Naive thymus-derived CD4-positive, alpha-beta T cell (primary cell): ENCODE data around the gene CASKIN2. TPM values are rescaled to one million over a fixed set of nuclear protein-coding genes. Genes with fewer than 3 reads are reported as not detected.
A peak's percentile ranks its signal among the peaks of the same experiment; 100 is the strongest.

Source experiments
- ATAC-seq: fragments of 150-1000 bp; cut with Tn5 transposase; 2 replicates; pipeline ENCODE4 v1.10.0; 2021; ENCODE audit warnings: mild to moderate bottlenecking, moderate library complexity
- CTCF ChIA-PET: fragments of 350-600 bp; sonication (Branson Sonifier 250); formaldehyde crosslinking; loops from one replicate; lab custom pipeline; 2021; ENCODE audit warnings: antibody characterized with exemption; lab: Charles Lee
- POLR2A ChIA-PET: fragments of 350-600 bp; sonication (Branson Sonifier 250); formaldehyde crosslinking; loops from one replicate; lab custom pipeline; 2021; ENCODE audit warnings: antibody characterized with exemption, inconsistent platforms; lab: Charles Lee
- DNase-seq, 9 donors: peaks; one replicate each; pipeline versions ENCODE4 v3.0.0 to v3.0.0-alpha.2; 2020 to 2022; ENCODE audit warnings: mixed read lengths in 1 of 9
- H3K27ac ChIP-seq: one replicate; pipeline ENCODE4 v1.7.0; 2013; ENCODE audit warnings: mild to moderate bottlenecking, low read depth, low read length, moderate library complexity
- H3K27me3 ChIP-seq, 2 donors: one replicate each; pipeline ENCODE4 v1.7.0; 2013; ENCODE audit warnings: low read length in 2 of 2, mild to moderate bottlenecking in 2 of 2, moderate library complexity in 2 of 2; ENCODE audit not compliant: control insufficient read depth in 2 of 2, insufficient read depth in 2 of 2
- H3K36me3 ChIP-seq, 3 experiments: 1 replicate in 2 of 3; 2 replicates in 1 of 3; pipeline ENCODE4 v1.7.0; 2013; ENCODE audit warnings: low read length in 3 of 3, mild to moderate bottlenecking in 3 of 3, moderate library complexity in 1 of 3; ENCODE audit not compliant: insufficient read depth in 3 of 3, control insufficient read depth in 2 of 3
- H3K4me1 ChIP-seq, 2 donors: one replicate each; pipeline ENCODE4 v1.7.0; 2013; ENCODE audit warnings: low read length in 2 of 2, mild to moderate bottlenecking in 2 of 2, moderate library complexity in 1 of 2; ENCODE audit not compliant: control insufficient read depth in 2 of 2, insufficient read depth in 2 of 2
- H3K4me3 ChIP-seq: 2 replicates; pipeline ENCODE4 v1.7.0; 2013; ENCODE audit warnings: mild to moderate bottlenecking, low read length
- H3K9me3 ChIP-seq, 3 experiments: 1 replicate in 2 of 3; 2 replicates in 1 of 3; pipeline ENCODE4 v1.7.0; 2013; ENCODE audit warnings: low read length in 3 of 3; ENCODE audit not compliant: control insufficient read depth in 2 of 3
- H3K27ac Mint-ChIP-seq, 9 donors: one replicate each; pipeline ENCODE4 v1.8.0; 2020 to 2022; ENCODE audit warnings: mixed read lengths in 9 of 9, mild to moderate bottlenecking in 8 of 9, moderate library complexity in 5 of 9, inconsistent platforms in 2 of 9
- H3K27me3 Mint-ChIP-seq, 5 donors: one replicate each; pipeline ENCODE4 v1.8.0; 2021 to 2022; ENCODE audit warnings: mixed read lengths in 5 of 5, mild to moderate bottlenecking in 1 of 5
- H3K36me3 Mint-ChIP-seq, 5 donors: one replicate each; pipeline ENCODE4 v1.8.0; 2020 to 2022; ENCODE audit warnings: mixed read lengths in 5 of 5, mild to moderate bottlenecking in 3 of 5, inconsistent platforms in 1 of 5
- H3K4me1 Mint-ChIP-seq, 7 donors: one replicate each; pipeline ENCODE4 v1.8.0; 2020 to 2022; ENCODE audit warnings: mixed read lengths in 7 of 7, mild to moderate bottlenecking in 3 of 7, inconsistent platforms in 1 of 7
- H3K4me3 Mint-ChIP-seq, 10 donors: one replicate each; pipeline ENCODE4 v1.8.0; 2020 to 2022; ENCODE audit warnings: mild to moderate bottlenecking in 10 of 10, mixed read lengths in 10 of 10, moderate library complexity in 6 of 10, inconsistent platforms in 2 of 10
- H3K9me3 Mint-ChIP-seq, 11 donors: one replicate each; pipeline ENCODE4 v1.8.0; 2020 to 2022; ENCODE audit warnings: mixed read lengths in 11 of 11, mild to moderate bottlenecking in 4 of 11, inconsistent platforms in 1 of 11, moderate library complexity in 1 of 11
- intact Hi-C, 2 donors: fragments of 100-400 bp; cut with micrococcal nuclease; formaldehyde crosslinking; loops; one replicate each; pipeline ENCODE4 v1.15.1; 2023
- polyA plus RNA-seq, 2 donors: library from polyadenylated mRNA; unstranded; fragments of 300-500 nt; fragmentation: Illumina TruSeq; gene quantifications; one replicate each; pipeline ENCODE4 v1.2.3, GENCODE V29; 2021
- total RNA-seq, 6 experiments: library from RNA in 5 of 6; stranded (reverse) in 5 of 6; gene quantifications; 1 replicate in 5 of 6; 2 replicates in 1 of 6; pipeline ENCODE4 v1.2.3 and lab custom pipeline; 2021 to 2026

The CASKIN2 gene
- total and polyA plus RNA-seq, 7 experiments from 2014 or later = 0.22 to 1.2 (median 0.60) TPM; not detected in 1

- Mint-ChIP-seq H3K9me3 (no peaks in the 10 kb centered on the region), H3K27me3 (no peaks in the 10 kb centered on the region), H3K27ac (no peak overlapping the region), H3K4me3 (no peak overlapping the region), H3K4me1 (no peaks in the 10 kb centered on the region), H3K36me3 (peaks cover 0 to 13% (median 0%) of the 10 kb centered on the region in 5 donors)
- Histone ChIP-seq H3K9me3 (no peaks in the 10 kb centered on the region), H3K27me3 (no peaks in the 10 kb centered on the region), H3K4me1 (no peaks in the 10 kb centered on the region), H3K36me3 (peaks cover 0 to 42% (median 5%) of the 10 kb centered on the region in 3 experiments), H3K4me3 (no peak overlapping the region), H3K27ac (no peak overlapping the region)
- intact Hi-C loops = no loop called here
- ChIA-PET POLR2A (no interaction called here), CTCF (no interaction called here)
- no peak for ATAC-seq
- DNase-seq = no peak
Observed at GRCh38 chr17:75559958-75560533, 44.7 kb upstream of the CASKIN2 start.

- no peaks in the 10 kb centered on the region for H3K4me1 Mint-ChIP-seq
- DNase-seq (no peak), ATAC-seq (peak; percentile 51)
- no peaks in the 10 kb centered on the region for H3K9me3 ChIP-seq
- H3K36me3 Mint-ChIP-seq = peaks cover 0 to 13% (median 0%) of the 10 kb centered on the region in 5 donors
- no peak overlapping the region for H3K4me3 Mint-ChIP-seq
- no peak overlapping the region for H3K4me3 ChIP-seq
- H3K27me3 ChIP-seq = no peaks in the 10 kb centered on the region
- no peak overlapping the region for H3K27ac Mint-ChIP-seq
- intact Hi-C loops = no loop called here
- no peaks in the 10 kb centered on the region for H3K9me3 Mint-ChIP-seq
- peaks cover 0 to 30% (median 4%) of the 10 kb centered on the region in 3 experiments for H3K36me3 ChIP-seq
- no peaks in the 10 kb centered on the region for H3K27me3 Mint-ChIP-seq
- POLR2A ChIA-PET = no interaction called here
- CTCF ChIA-PET = no interaction called here
- H3K27ac ChIP-seq = no peak overlapping the region
- H3K4me1 ChIP-seq = no peaks in the 10 kb centered on the region
Observed at GRCh38 chr17:75558666-75559530, 43.6 kb upstream of the CASKIN2 start.

- ChIA-PET CTCF (no interaction called here), POLR2A (no interaction called here)
- H3K4me3 Mint-ChIP-seq = no peak overlapping the region
- no peaks in the 10 kb centered on the region for H3K4me1 ChIP-seq
- no peaks in the 10 kb centered on the region for H3K27me3 ChIP-seq
- no peak for DNase-seq
- H3K4me1 Mint-ChIP-seq = no peaks in the 10 kb centered on the region
- no peak for ATAC-seq
- H3K9me3 ChIP-seq = no peaks in the 10 kb centered on the region
- no peaks in the 10 kb centered on the region for H3K27me3 Mint-ChIP-seq
- no peaks in the 10 kb centered on the region for H3K9me3 Mint-ChIP-seq
- H3K4me3 ChIP-seq = no peak overlapping the region
- H3K36me3 Mint-ChIP-seq = peaks cover 0 to 10% (median 0%) of the 10 kb centered on the region in 5 donors
- intact Hi-C loops = no loop called here
- H3K27ac ChIP-seq = no peak overlapping the region
- peaks cover 0 to 22% (median 0%) of the 10 kb centered on the region in 3 experiments for H3K36me3 ChIP-seq
- no peak overlapping the region for H3K27ac Mint-ChIP-seq
Observed at GRCh38 chr17:75557852-75558665, 42.7 kb upstream of the CASKIN2 start.

- no peak overlapping the region for H3K4me3 Mint-ChIP-seq
- Histone ChIP-seq H3K9me3 (no peaks in the 10 kb centered on the region), H3K4me3 (no peak overlapping the region), H3K4me1 (no peaks in the 10 kb centered on the region), H3K27me3 (no peaks in the 10 kb centered on the region), H3K36me3 (peaks cover 0 to 14% (median 0%) of the 10 kb centered on the region in 3 experiments), H3K27ac (no peak overlapping the region)
- no peaks in the 10 kb centered on the region for H3K9me3 Mint-ChIP-seq
- DNase-seq = no peak
- POLR2A ChIA-PET = no interaction called here
- H3K27ac Mint-ChIP-seq = peak overlapping the region in 1 of 9 donors; percentile 52
- H3K4me1 Mint-ChIP-seq = no peaks in the 10 kb centered on the region
- CTCF ChIA-PET = no interaction called here
- intact Hi-C loops = no loop called here
- H3K36me3 Mint-ChIP-seq = peaks cover 0 to 7% (median 0%) of the 10 kb centered on the region in 5 donors
- no peaks in the 10 kb centered on the region for H3K27me3 Mint-ChIP-seq
- ATAC-seq = no peak
Observed at GRCh38 chr17:75557075-75557851, 41.9 kb upstream of the CASKIN2 start.

- no peak overlapping the region for H3K4me3 Mint-ChIP-seq
Observed at GRCh38 chr17:75555679-75556153, 40.4 kb upstream of the CASKIN2 start.

More at GRCh38 chr17:75555679-75556153, 40.4 kb upstream of the CASKIN2 start:
- Mint-ChIP-seq H3K27me3 (no peaks in the 10 kb centered on the region), H3K27ac (no peak overlapping the region), H3K9me3 (no peaks in the 10 kb centered on the region), H3K4me1 (no peaks in the 10 kb centered on the region), H3K36me3 (no peaks in the 10 kb centered on the region)
- intact Hi-C loops = no loop called here
- POLR2A ChIA-PET = no interaction called here
- no peak for ATAC-seq
- DNase-seq = no peak
- H3K27me3 ChIP-seq = no peaks in the 10 kb centered on the region
- no peak overlapping the region for H3K27ac ChIP-seq
- H3K4me3 ChIP-seq = no peak overlapping the region
- H3K36me3 ChIP-seq = peaks cover 0 to 13% (median 0%) of the 10 kb centered on the region in 3 experiments
- CTCF ChIA-PET = no interaction called here
- H3K9me3 ChIP-seq = no peaks in the 10 kb centered on the region
- H3K4me1 ChIP-seq = no peaks in the 10 kb centered on the region
